PC-3 (cell line): Measurements from ENCODE around the gene DHRS3. TPM values are rescaled to one million over a fixed set of nuclear protein-coding genes. Genes with fewer than 3 reads are reported as not detected.

Experiments
- ATAC-seq: fragments of 200-7000 bp; cut with Tn5 transposase; 2 replicates; pipeline ENCODE4 v1.9.1; 2020; ENCODE audit warnings: mild to moderate bottlenecking, moderate library complexity
- BruUV-seq: library from RNA; stranded (reverse); fragments of 400-500 nt; replicated peaks from 2 replicates; lab custom pipeline; 2021; lab: Mats Ljungman, UMichigan
- CTCF ChIA-PET: fragments of 300-600 bp; sonication (Branson Sonifier 250); formaldehyde crosslinking; loops from one replicate; lab custom pipeline; 2022; ENCODE audit warnings: antibody characterized with exemption; lab: Charles Lee
- POLR2A ChIA-PET: fragments of 300-600 bp; sonication (Branson Sonifier 250); formaldehyde crosslinking; loops from one replicate; lab custom pipeline; 2022; ENCODE audit warnings: antibody characterized with exemption; ENCODE audit not compliant: unreplicated experiment; lab: Charles Lee
- DNase-seq: peaks from one replicate; pipeline ENCODE4 v3.0.0-alpha.2; 2015
- H2AFZ ChIP-seq: fragments of 300-600 bp; sonication (generic); 2 replicates; pipeline ENCODE4 v1.6.0; 2016; ENCODE audit warnings: antibody characterized with exemption, low read length
- H3F3A ChIP-seq: fragments of 300-600 bp; sonication (generic); one replicate; pipeline ENCODE4 v1.6.0; 2017; ENCODE audit warnings: antibody characterized with exemption, low read length, control low read depth, mild to moderate bottlenecking; ENCODE audit not compliant: unreplicated experiment
- H3K27ac ChIP-seq: fragments of 300-600 bp; sonication (generic); 2 replicates; pipeline ENCODE4 v1.5.1; 2016; ENCODE audit warnings: mild to moderate bottlenecking, low read length
- H3K27me3 ChIP-seq: fragments of 300-600 bp; sonication (generic); 2 replicates; pipeline ENCODE4 v1.6.1; 2016; ENCODE audit warnings: low read length, mixed read lengths
- H3K36me3 ChIP-seq: fragments of 300-600 bp; sonication (generic); 2 replicates; pipeline ENCODE4 v1.6.1; 2016; ENCODE audit warnings: low read depth, mixed run types, low read length, mixed read lengths
- H3K4me1 ChIP-seq: fragments of 300-600 bp; sonication (generic); 2 replicates; pipeline ENCODE4 v1.5.1; 2016; ENCODE audit warnings: low read length; ENCODE audit not compliant: insufficient read depth
- H3K4me2 ChIP-seq: fragments of 300-600 bp; sonication (generic); 2 replicates; pipeline ENCODE4 v1.6.0; 2016; ENCODE audit warnings: low read length
- H3K4me3 ChIP-seq: fragments of 300-600 bp; sonication (generic); 2 replicates; pipeline ENCODE4 v1.5.1; 2016; ENCODE audit warnings: mild to moderate bottlenecking, low read length, mixed read lengths
- H3K79me2 ChIP-seq: fragments of 300-600 bp; sonication (generic); 2 replicates; pipeline ENCODE4 v1.6.1; 2017; ENCODE audit warnings: low read length, mixed read lengths
- H3K9ac ChIP-seq: fragments of 300-600 bp; sonication (generic); 2 replicates; pipeline ENCODE4 v1.6.0; 2016; ENCODE audit warnings: mild to moderate bottlenecking, low read length
- H3K9me2 ChIP-seq: fragments of 300-600 bp; sonication (generic); replicated peaks from 2 replicates; pipeline ENCODE4 v1.6.1; 2016; ENCODE audit warnings: mixed run types, low read length, mixed read lengths
- H3K9me3 ChIP-seq: fragments of 300-600 bp; sonication (generic); 2 replicates; pipeline ENCODE4 v1.6.1; 2016; ENCODE audit warnings: low read length, mixed read lengths
- H4K20me1 ChIP-seq: fragments of 300-600 bp; sonication (generic); 2 replicates; pipeline ENCODE4 v1.6.1; 2016; ENCODE audit warnings: low read length, mixed read lengths
- CTCF ChIP-seq: fragments of 300-600 bp; sonication (generic); conservative IDR thresholded peaks from 2 replicates; pipeline ENCODE4 v1.5.1; 2017; ENCODE audit warnings: antibody characterized with exemption, low read depth, mild to moderate bottlenecking, low read length
- EZH2 ChIP-seq: fragments of 300-600 bp; sonication (generic); IDR thresholded peaks from one replicate; pipeline ENCODE4 v1.6.1; 2017; ENCODE audit warnings: antibody characterized with exemption, mild to moderate bottlenecking, low read length; ENCODE audit not compliant: unreplicated experiment
- EZH2phosphoT487 ChIP-seq: fragments of 300-600 bp; sonication (generic); IDR thresholded peaks from 2 replicates; pipeline ENCODE4 v1.6.1; 2018; ENCODE audit warnings: mild to moderate bottlenecking, antibody characterized with exemption, low read length, borderline replicate concordance
- intact Hi-C: fragments of 100-400 bp; cut with micrococcal nuclease; formaldehyde crosslinking; loops from 2 replicates; pipeline ENCODE4 v1.9.0; 2023
- total RNA-seq: library from RNA; depleted of rRNA; stranded (reverse); fragments of >200 nt; gene quantifications from 2 replicates; pipeline ENCODE4 v1.2.3, GENCODE V29; 2014

The DHRS3 gene
- total RNA-seq, 1 experiment from 2014 or later = 105 TPM

GRCh38 chr1:12597792-12598191 lies 20.2 kb downstream of the DHRS3 start:
- peak; percentile 58 for DNase-seq
- no peak overlapping the region for H3K4me3 ChIP-seq
- peak overlapping the region; percentile 98 for H3K27ac ChIP-seq
- H3K36me3 ChIP-seq = no peaks in the 10 kb centered on the region; the same call in 1 of the 2 replicates
- no peaks in the 10 kb centered on the region for H4K20me1 ChIP-seq
- H2AFZ ChIP-seq = no peak overlapping the region
- H3F3A ChIP-seq = no peaks in the 10 kb centered on the region
- no TSS peak for BruUV-seq
- H3K9me2 ChIP-seq = no peaks in the 10 kb centered on the region
- POLR2A ChIA-PET = interaction anchor here (0.6 kb wide), 1 partner anchor 23 kb away, joined by 3 read pairs; no protein-coding TSS in a partner anchor
- H3K79me2 ChIP-seq = peaks cover 85% of the 10 kb centered on the region
- no peak overlapping the region for H3K9ac ChIP-seq
- peak; percentile 28 for ATAC-seq
- no peak for TF ChIP-seq EZH2
- no peak for TF ChIP-seq CTCF
- no peak for TF ChIP-seq EZH2phosphoT487
- H3K9me3 ChIP-seq = no peaks in the 10 kb centered on the region
- H3K27me3 ChIP-seq = no peaks in the 10 kb centered on the region
- peaks cover 71% of the 10 kb centered on the region for H3K4me1 ChIP-seq
- CTCF ChIA-PET = interaction anchor here (1.5 kb wide), 1 partner anchor 21 kb away, joined by 6 read pairs; no protein-coding TSS in a partner anchor
- intact Hi-C loops = loop anchor here (5.0 kb wide), 1 partner anchor 120 kb away; no protein-coding TSS in a partner anchor
- peak overlapping the region; percentile 33 for H3K4me2 ChIP-seq

- ATAC-seq (peak; percentile 72), DNase-seq (peak; percentile 92)
- Histone ChIP-seq H3K9ac (peak overlapping the region; percentile 85), H4K20me1 (no peaks in the 10 kb centered on the region), H3K9me3 (no peaks in the 10 kb centered on the region), H3K79me2 (peaks cover 85% of the 10 kb centered on the region), H3F3A (no peaks in the 10 kb centered on the region), H3K9me2 (no peaks in the 10 kb centered on the region), H3K4me2 (peak overlapping the region; percentile 97), H3K27ac (peak overlapping the region; percentile 98), H3K4me3 (peak overlapping the region; percentile 62), H3K36me3 (peaks cover 10% of the 10 kb centered on the region; the same call in 1 of the 2 replicates), H3K27me3 (no peaks in the 10 kb centered on the region), H2AFZ (0 out of 2 replicates have a peak overlapping the region, but pooled peaks have one; percentile 46), H3K4me1 (peaks cover 55% of the 10 kb centered on the region)
- BruUV-seq = TSS peak; percentile 73
- ChIA-PET POLR2A (interaction anchor here (0.5 to 1.3 kb wide), 5 partner anchors 21 to 139 kb away, joined by 3 to 14 read pairs (median 4); partner anchors contain the start of gene DHRS3), CTCF (interaction anchor here (0.8 to 2.2 kb wide), 4 partner anchors 20 to 189 kb away, joined by 3 to 5 read pairs (median 4); no protein-coding TSS in a partner anchor)
- intact Hi-C loops = loop anchor here (1.0 to 5.0 kb wide), 3 partner anchors 20 to 119 kb away; no protein-coding TSS in a partner anchor
- TF ChIP-seq EZH2 (no peak), EZH2phosphoT487 (peak; percentile 88), CTCF (no peak)
Measured at GRCh38 chr1:12596007-12596821, 21.8 kb downstream of the DHRS3 start.
